ENCODE measurements around the gene UBXN6.
A peak's percentile ranks its signal among the peaks of the same experiment; 100 is the strongest.

The UBXN6 gene

DNA sequence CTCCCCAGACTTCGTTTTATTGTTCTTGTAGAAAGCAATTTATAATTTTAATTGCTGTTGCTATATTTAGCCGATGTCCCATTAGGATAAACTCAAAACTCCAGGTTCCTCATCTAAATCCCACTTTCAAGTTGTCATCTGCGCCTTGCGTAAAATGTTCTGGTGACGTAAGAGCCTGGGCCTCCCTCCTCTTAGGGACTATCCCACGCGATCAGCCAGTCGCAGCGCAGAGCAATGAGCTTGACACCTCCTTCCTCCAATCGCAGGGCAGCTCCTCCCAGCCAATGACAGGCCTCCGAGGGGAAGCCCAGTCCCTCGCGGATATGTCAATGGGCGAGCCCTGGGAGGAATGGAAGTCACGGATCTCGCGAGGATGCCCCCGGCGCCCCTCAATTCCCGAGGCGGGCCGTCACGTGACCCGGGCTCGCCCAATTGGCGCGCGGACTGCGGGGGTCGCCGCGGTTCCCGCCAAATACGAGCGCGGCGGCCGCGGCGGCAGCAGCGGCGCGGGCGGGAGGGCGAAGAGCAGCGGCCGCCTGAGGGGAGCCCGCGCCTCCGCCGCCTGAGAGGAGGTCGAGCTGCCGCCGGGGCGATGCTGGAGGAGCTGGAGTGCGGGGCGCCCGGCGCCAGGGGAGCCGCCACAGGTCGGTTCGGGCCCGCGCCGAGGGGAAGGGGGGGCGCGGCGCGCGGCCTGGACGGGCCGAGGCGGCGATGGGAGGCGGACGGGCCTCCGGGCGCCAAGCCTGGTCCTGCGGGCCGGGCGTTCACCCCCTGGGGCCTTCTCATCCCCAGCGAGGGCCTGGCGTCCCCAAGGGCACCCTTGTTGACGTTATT lies 55.2 kb downstream of the UBXN6 start, which contains the start of gene CHAF1A:
TSS of gene CHAF1A (plus strand) at position 470 of the 834 bp plus-strand sequence. CDS start at position 593, 123 bp downstream.
- peak; percentile 100 for DNase-seq

DNA sequence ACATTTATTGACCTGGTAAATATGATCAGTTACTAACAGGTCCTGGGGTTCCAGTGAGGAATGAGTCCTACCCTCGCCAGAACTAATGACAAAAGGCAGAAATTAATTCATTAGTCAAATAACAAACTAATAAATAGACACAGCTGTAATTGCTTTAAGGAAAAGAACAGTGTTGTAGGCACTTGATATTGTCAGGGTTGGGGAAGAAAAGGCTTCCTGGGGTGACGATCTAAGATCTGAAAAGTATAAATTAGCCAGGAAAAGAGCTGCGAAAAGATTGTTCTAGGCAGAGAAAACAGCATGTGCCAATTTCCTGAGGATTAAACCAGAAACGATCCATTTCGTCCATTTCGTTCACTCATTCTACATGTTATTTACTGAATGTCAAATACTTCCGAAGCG lies 55.8 kb downstream of the UBXN6 start:
- no peak for DNase-seq

DNA sequence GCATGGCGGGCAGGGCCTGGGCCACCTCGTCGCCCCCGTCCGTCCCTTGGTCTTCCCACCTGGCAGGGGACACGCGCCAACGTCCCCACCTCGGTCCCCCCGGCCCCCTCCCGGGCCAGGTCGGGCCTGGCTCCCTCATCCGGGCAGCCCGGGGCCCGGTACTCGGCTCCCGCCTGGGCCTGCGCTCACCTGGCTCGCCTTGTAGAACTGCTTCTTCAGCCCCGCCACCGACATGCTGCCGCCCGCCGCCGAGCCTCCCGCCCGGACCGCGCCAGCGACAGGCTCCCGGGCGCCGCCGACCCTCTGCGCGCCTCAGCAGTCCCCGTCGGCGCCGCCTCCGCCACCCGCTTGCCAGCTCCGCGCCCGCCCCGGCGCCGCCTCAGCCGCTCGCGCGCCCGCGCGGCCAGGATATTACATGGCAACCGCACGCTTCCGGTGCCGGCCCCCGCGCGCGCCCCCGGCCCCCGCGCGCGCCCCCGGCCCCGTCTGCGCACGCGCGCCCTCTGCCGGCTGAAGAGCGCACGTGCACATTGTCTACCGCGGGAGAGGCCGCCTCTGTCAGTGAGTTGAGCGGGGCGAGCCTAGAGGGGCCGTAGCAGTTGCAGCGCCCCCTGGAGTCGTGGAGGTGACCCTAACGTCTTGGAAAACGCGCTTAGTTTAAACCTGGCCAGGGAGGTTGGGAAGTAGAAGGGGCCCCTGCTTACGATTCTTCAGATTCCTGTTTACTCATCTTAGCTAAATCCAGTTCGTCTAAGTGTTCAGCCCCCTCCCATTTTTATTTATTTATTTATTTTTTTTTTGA lies 57.3 kb downstream of the UBXN6 start, which contains the start of gene SH3GL1:
TSS of gene SH3GL1 (minus strand) at position 413 of the 802 bp plus-strand sequence. CDS start at position 234, 179 bp downstream.
- DNase-seq, result peak; percentile 88

DNA sequence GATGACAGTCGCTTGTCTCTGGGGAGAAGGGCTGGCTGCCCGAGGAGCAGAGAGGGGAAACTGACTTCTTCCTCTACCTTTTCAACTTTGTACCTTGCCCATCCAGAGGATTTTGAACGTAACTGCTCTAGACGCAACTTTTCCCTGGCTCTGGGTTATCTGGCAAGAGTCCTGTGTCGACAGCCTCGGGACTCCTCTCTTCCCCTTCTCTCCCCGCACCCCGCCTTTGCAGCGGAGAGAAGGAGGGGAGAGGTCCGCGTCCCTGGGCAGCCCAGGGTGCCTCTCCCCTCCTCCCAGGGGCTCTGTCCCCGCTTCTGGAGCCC lies 57.8 kb downstream of the UBXN6 start:
- DNase-seq, result no peak

DNA sequence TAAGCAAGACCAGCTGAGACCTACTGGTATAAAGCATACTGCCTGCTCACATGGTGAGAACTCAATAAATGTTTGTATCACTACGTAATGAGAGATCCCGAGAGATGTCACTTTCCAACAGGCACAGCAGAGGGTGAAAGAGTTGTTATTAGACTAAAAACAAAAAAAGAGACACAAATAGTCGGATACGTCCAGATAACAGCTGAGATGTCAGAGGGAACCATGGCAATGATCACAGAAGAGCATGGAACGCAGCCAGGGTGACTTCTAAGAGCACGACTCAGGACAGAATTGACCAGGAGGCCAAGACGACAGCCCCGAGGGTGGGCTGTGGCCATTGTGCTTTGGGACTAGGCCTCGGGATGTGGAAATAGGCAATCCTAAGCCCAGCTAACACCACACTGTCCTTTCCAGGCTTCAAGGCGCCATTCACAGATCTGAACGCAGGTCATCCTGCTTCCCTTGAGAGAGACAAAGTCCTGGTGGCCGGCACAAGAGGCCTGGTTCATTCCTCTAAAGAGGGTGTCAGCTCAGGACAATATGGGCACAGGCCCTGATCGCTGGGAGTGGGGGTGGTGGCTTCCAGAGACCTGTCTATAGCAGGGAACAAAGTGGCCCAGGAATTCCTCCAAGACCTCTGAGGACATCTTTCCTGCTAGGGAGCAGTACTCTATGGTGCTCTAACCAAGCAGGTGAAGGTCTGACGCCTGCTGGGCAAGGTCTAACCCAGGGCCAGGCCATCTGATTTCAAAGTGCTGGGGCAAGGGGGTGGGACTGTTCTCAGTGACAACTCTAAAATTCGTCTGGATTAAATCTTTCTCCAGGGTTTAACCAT lies 60.4 kb downstream of the UBXN6 start:
- no peak for DNase-seq

All from NCI-H1092 (cell line).